ENCODE measurements around the gene PLCB2.

The PLCB2 gene

GRCh38 chr15:40345867-40346578 is 38.3 kb upstream of the PLCB2 start:
- Mint-ChIP-seq H3K36me3 (ENCODE audit: insufficient read depth) (peaks cover 2% of the 10 kb centered on the region), H3K9me3 (no peaks in the 10 kb centered on the region), H3K27me3 (no peaks in the 10 kb centered on the region), H3K4me3 (no peak overlapping the region), H3K4me1 (peaks cover 5% of the 10 kb centered on the region), H3K27ac (ENCODE audit: low read depth) (no peak overlapping the region)
- DNase-seq (ENCODE audit: low spot score in 2 of 2): no peak
- no peak for ATAC-seq (replicated peaks; ENCODE audit: extremely low read depth, poor library complexity, severe bottlenecking)

GRCh38 chr15:40345225-40345866 is 37.6 kb upstream of the PLCB2 start:
- H3K27me3 Mint-ChIP-seq: no peaks in the 10 kb centered on the region
- no peak for ATAC-seq (replicated peaks; ENCODE audit: extremely low read depth, poor library complexity, severe bottlenecking)

DNA sequence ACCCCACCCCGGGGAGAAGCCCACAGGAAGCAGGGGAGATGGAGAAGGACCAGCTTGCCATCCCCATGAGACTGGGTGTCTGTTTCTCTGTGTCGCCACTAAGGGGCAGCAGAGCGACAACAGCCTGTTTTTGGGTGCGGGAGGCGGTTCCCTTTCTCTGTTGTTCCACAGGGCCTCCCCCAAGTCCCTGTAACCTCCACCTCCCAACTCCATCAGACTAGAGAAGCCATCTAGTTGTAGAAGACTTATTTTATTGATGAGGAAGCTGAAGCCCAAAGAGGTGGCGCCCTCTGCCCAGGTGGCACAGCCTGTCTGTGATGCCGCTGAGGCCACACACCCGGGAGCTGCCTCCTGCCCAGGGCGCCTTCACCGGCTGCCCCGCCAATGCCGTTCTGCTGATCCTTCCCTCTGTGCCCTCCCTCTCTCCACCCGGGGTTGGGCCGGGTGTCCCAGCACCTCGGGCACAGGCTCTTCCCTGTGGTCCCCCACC is 36.9 kb upstream of the PLCB2 start:
- no peak overlapping the region for H3K4me3 Mint-ChIP-seq
- H3K36me3 Mint-ChIP-seq (ENCODE audit: insufficient read depth): peaks cover 2% of the 10 kb centered on the region
- ATAC-seq (replicated peaks; ENCODE audit: extremely low read depth, poor library complexity, severe bottlenecking) (no peak), DNase-seq (ENCODE audit: low spot score in 2 of 2) (peak; percentile 54 to 58)
- H3K4me1 Mint-ChIP-seq: peaks cover 5% of the 10 kb centered on the region
- no peaks in the 10 kb centered on the region for H3K9me3 Mint-ChIP-seq
- H3K27ac Mint-ChIP-seq (ENCODE audit: low read depth): no peak overlapping the region
- no peaks in the 10 kb centered on the region for H3K27me3 Mint-ChIP-seq

More at GRCh38 chr15:40345225-40345866, 37.6 kb upstream of the PLCB2 start:
- H3K4me1 Mint-ChIP-seq: peaks cover 5% of the 10 kb centered on the region
- no peak overlapping the region for H3K4me3 Mint-ChIP-seq
- no peaks in the 10 kb centered on the region for H3K9me3 Mint-ChIP-seq
- peaks cover 2% of the 10 kb centered on the region for H3K36me3 Mint-ChIP-seq (ENCODE audit: insufficient read depth)
- DNase-seq (ENCODE audit: low spot score in 2 of 2): no peak
- H3K27ac Mint-ChIP-seq (ENCODE audit: low read depth): no peak overlapping the region

DNA sequence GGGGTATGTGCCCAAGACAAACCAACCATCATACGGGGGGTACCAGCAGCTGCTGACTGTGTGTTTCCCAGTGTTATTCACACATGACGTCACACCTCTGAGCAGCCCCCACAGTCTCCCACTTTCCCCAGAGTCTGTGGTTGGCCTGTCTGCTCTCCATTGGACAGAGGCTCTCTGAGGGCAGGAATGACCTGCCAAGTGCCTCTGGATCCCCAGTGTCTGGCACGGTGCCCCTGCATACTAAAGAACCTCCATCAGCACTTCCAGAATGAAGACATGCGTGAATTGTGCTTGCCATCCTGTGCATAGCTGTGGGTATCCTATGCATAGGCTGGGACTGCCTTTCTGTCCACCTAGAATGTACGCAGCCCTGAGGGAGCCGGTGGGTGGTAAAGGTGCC is 36.5 kb upstream of the PLCB2 start:
- DNase-seq (ENCODE audit: low spot score in 2 of 2) (no peak), ATAC-seq (replicated peaks; ENCODE audit: extremely low read depth, poor library complexity, severe bottlenecking) (no peak)
- Mint-ChIP-seq H3K4me3 (no peak overlapping the region), H3K4me1 (peaks cover 5% of the 10 kb centered on the region), H3K9me3 (no peaks in the 10 kb centered on the region), H3K27me3 (no peaks in the 10 kb centered on the region), H3K27ac (ENCODE audit: low read depth) (no peak overlapping the region), H3K36me3 (ENCODE audit: insufficient read depth) (peaks cover 2% of the 10 kb centered on the region)

GRCh38 chr15:40343512-40343911 is 35.8 kb upstream of the PLCB2 start:
- ATAC-seq (replicated peaks; ENCODE audit: extremely low read depth, poor library complexity, severe bottlenecking) (no peak), DNase-seq (ENCODE audit: low spot score in 2 of 2) (no peak)
- Mint-ChIP-seq H3K27me3 (no peaks in the 10 kb centered on the region), H3K4me3 (no peak overlapping the region), H3K4me1 (peaks cover 3% of the 10 kb centered on the region), H3K36me3 (ENCODE audit: insufficient read depth) (peaks cover 1% of the 10 kb centered on the region), H3K9me3 (no peaks in the 10 kb centered on the region), H3K27ac (ENCODE audit: low read depth) (no peak overlapping the region)

DNA sequence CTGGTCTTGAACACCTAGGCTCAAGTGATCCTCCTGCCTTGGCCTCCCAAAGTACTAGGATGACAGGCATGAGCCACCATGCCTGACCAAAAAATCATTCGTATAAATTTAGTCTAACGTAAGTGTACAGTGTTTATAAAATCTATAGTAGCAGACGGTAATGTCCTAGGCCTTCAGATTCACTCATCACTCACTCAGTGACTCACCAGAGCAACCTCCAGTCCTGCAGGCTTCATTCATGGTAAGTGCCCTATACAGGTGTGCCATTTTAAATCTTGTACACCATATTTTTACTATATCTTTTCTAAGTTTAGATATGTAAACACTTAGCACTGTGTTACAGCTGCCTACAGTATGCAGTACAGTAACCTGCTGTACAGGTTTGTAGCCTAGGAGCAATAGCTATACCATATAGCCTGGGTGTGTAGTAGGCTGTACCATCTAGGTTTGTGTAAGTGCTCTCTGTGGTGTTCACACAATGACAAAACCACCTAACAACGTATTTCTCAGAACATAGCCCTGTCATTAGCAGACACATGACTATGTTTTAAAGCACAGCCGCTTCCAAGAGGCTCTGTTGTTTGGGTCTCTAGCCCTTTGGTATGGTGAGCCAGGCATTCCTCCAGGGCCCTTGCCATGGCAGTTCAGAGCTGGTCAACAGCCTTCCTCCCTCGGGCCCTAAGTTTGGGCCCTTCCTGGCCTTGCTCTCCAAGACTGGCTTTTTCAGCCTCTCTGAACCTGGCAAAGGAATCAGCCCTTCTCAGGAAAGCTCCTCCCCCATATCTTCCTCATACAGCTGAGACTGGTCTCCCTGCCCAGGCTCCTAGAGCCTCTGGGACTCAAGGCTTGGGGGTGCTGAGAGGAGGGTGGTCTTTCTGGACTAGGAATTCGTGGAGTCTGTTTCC is 34.9 kb upstream of the PLCB2 start:
- Mint-ChIP-seq H3K4me3 (no peak overlapping the region), H3K27me3 (no peaks in the 10 kb centered on the region)

DNA sequence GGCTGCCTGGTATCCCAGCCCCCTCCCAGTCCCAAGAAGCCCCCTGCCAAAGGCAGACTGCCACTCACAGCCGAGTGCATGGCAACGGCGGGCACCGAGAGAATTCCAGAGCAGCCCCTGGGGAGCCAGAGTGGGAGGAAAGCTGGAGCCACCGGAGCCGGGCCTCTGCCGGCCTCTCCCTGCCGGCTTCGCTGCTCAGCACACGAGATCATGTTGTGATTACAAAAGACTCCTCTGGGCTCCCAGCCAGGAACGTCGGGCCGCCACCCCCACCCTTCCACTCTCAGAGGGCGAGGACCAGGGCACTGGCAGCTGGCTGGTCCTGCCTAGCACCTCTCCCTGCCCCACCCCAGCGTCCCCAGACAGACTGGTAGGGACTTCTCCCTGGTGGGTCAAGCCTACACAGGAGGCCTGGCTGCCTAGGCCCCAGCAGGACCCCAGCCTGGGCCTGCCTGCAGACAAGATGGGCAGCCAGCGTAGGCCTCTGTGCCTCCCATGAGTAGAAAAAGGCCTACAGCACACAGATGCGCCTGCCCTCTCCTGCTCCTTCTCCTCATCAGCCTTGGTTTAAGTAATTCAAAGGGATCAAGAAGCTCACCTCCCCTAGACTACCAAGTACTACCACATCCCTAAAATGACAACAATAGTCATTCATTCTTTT is 33.1 kb upstream of the PLCB2 start, which contains the start of gene CCDC9B:
CCDC9B (minus strand) TSS at position 200 of the 661 bp plus-strand sequence; CDS start at position 80, 120 bp downstream.
- DNase-seq (ENCODE audit: low spot score in 2 of 2): no peak
- Mint-ChIP-seq H3K27me3 (no peaks in the 10 kb centered on the region), H3K9me3 (no peaks in the 10 kb centered on the region), H3K36me3 (ENCODE audit: insufficient read depth) (no peaks in the 10 kb centered on the region), H3K4me3 (no peak within 1 kb of the TSS), H3K4me1 (peaks cover 8% of the 10 kb centered on the region), H3K27ac (ENCODE audit: low read depth) (no peak within 1 kb of the TSS)
- no peak for ATAC-seq (replicated peaks; ENCODE audit: extremely low read depth, poor library complexity, severe bottlenecking)

More for the DNA sequence above, 34.9 kb upstream of the PLCB2 start:
- ATAC-seq (replicated peaks; ENCODE audit: extremely low read depth, poor library complexity, severe bottlenecking) (no peak), DNase-seq (ENCODE audit: low spot score in 2 of 2) (no peak)
- no peaks in the 10 kb centered on the region for H3K36me3 Mint-ChIP-seq (ENCODE audit: insufficient read depth)
- H3K4me1 Mint-ChIP-seq: peaks cover 8% of the 10 kb centered on the region
- no peaks in the 10 kb centered on the region for H3K9me3 Mint-ChIP-seq
- no peak overlapping the region for H3K27ac Mint-ChIP-seq (ENCODE audit: low read depth)

- H3K4me3 Mint-ChIP-seq: no peak overlapping the region
- H3K36me3 Mint-ChIP-seq (ENCODE audit: insufficient read depth): no peaks in the 10 kb centered on the region
- H3K27ac Mint-ChIP-seq (ENCODE audit: low read depth): no peak overlapping the region
- no peaks in the 10 kb centered on the region for H3K27me3 Mint-ChIP-seq
- no peak for ATAC-seq (replicated peaks; ENCODE audit: extremely low read depth, poor library complexity, severe bottlenecking)
- no peaks in the 10 kb centered on the region for H3K9me3 Mint-ChIP-seq
- H3K4me1 Mint-ChIP-seq: peaks cover 8% of the 10 kb centered on the region
- no peak for DNase-seq (ENCODE audit: low spot score in 2 of 2)
Observed at GRCh38 chr15:40340038-40340739, 32.5 kb upstream of the PLCB2 start.

DNA sequence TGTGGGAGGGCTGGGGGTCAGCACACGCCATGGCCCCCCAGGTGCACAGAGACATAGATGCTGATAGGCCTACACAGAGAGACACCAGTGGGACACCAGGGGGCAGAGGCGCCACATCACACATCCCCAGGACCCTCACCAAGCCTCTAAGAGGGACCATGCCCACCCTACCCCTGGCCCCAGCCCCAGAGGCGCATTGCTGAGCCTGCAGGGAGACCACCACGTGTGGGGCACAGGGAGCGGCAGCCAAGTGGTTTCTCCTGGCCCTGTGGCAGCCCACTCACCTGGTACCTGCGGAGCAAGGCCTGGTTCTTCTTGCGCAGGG is 31.8 kb upstream of the PLCB2 start:
- no peak overlapping the region for H3K27ac Mint-ChIP-seq (ENCODE audit: low read depth)
- H3K27me3 Mint-ChIP-seq: no peaks in the 10 kb centered on the region
- DNase-seq (ENCODE audit: low spot score in 2 of 2) (no peak), ATAC-seq (replicated peaks; ENCODE audit: extremely low read depth, poor library complexity, severe bottlenecking) (no peak)
- peaks cover 8% of the 10 kb centered on the region for H3K4me1 Mint-ChIP-seq
- no peaks in the 10 kb centered on the region for H3K36me3 Mint-ChIP-seq (ENCODE audit: insufficient read depth)
- no peaks in the 10 kb centered on the region for H3K9me3 Mint-ChIP-seq
- no peak overlapping the region for H3K4me3 Mint-ChIP-seq

DNA sequence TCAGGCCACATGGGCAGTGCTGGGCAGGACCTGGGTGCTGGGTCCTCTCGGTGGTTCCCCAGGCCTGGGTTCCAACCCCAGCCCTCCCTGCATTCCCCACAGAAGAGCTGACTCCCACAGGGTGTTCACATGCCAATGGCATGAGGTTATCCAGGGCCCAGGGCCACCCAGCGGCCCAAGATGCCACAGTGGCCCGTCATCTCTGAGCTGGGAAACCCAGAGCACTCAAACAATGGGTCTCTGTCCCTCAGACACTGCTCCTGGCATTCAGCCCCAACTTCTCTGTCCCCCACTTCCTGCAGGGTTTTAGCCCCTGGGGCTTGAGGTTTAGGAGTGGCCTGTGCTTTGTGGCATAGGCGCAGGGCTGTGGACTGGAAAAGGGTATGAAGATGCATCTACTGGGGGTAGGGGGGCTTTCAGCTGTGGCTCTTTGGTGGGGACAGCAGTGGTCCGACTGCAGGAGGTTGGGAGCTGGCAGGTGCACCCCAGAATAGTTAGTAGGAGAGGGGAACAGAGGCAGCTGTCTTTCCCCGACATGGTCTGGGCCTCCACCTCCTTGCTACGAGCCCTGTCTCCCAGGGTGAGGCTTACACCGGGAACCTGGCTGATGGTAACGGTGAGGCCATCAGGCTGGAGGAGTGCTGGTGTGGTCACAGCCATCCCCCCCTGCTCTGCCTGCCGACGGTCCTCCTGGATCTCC is 31.3 kb upstream of the PLCB2 start:
- no peak for DNase-seq (ENCODE audit: low spot score in 2 of 2)
- Mint-ChIP-seq H3K9me3 (no peaks in the 10 kb centered on the region), H3K27ac (ENCODE audit: low read depth) (no peak overlapping the region), H3K4me3 (no peak overlapping the region), H3K4me1 (peaks cover 8% of the 10 kb centered on the region), H3K27me3 (no peaks in the 10 kb centered on the region), H3K36me3 (ENCODE audit: insufficient read depth) (no peaks in the 10 kb centered on the region)
- no peak for ATAC-seq (replicated peaks; ENCODE audit: extremely low read depth, poor library complexity, severe bottlenecking)

- H3K9me3 Mint-ChIP-seq: no peaks in the 10 kb centered on the region
- H3K27ac Mint-ChIP-seq (ENCODE audit: low read depth): no peak overlapping the region
- no peak overlapping the region for H3K4me3 Mint-ChIP-seq
- DNase-seq (ENCODE audit: low spot score in 2 of 2) (peak; percentile 51 to 53), ATAC-seq (replicated peaks; ENCODE audit: extremely low read depth, poor library complexity, severe bottlenecking) (peak; percentile 73)
- H3K4me1 Mint-ChIP-seq: peaks cover 8% of the 10 kb centered on the region
- no peaks in the 10 kb centered on the region for H3K36me3 Mint-ChIP-seq (ENCODE audit: insufficient read depth)
- H3K27me3 Mint-ChIP-seq: no peaks in the 10 kb centered on the region
Observed at GRCh38 chr15:40338041-40338657, 30.4 kb upstream of the PLCB2 start.
